Heart right ventricle (tissue), 16 donors: ENCODE results near the gene MYO7B. TPM values are rescaled to one million over a fixed set of nuclear protein-coding genes. Genes with fewer than 3 reads are reported as not detected.

ENCODE experiments used
- ATAC-seq, 8 donors: fragments of 200-7000 bp; cut with Tn5 transposase; one replicate each; pipeline ENCODE4 v1.9.1; 2020; ENCODE audit warnings: mild to moderate bottlenecking in 8 of 8, moderate library complexity in 8 of 8, moderate number of reproducible peaks in 1 of 8
- DNase-seq, 2 donors: peaks; one replicate each; pipeline ENCODE4 v3.0.0-alpha.2; 2020
- H3K27ac ChIP-seq, 10 donors: fragments of 200-600 bp; sonication (generic) in 2 of 10; one replicate each; pipeline versions ENCODE4 v1.5.0 to v1.8.0; 2020 to 2022; ENCODE audit warnings: mild to moderate bottlenecking in 3 of 10
- H3K27me3 ChIP-seq, 7 donors: fragments of 200-600 bp; one replicate each; pipeline ENCODE4 v1.8.0; 2021 to 2022; ENCODE audit warnings: mild to moderate bottlenecking in 2 of 7
- H3K36me3 ChIP-seq, 9 donors: fragments of 200-600 bp; sonication (generic) in 1 of 9; one replicate each; pipeline versions ENCODE4 v1.5.0 to v1.8.0; 2020 to 2022; ENCODE audit warnings: mild to moderate bottlenecking in 2 of 9
- H3K4me1 ChIP-seq, 9 donors: fragments of 200-600 bp; sonication (generic) in 1 of 9; one replicate each; pipeline versions ENCODE4 v1.5.0 to v1.8.0; 2020 to 2022; ENCODE audit warnings: mild to moderate bottlenecking in 4 of 9
- H3K4me3 ChIP-seq, 10 donors: fragments of 200-600 bp; sonication (generic) in 2 of 10; one replicate each; pipeline versions ENCODE4 v1.5.0 to v1.8.0; 2020 to 2022; ENCODE audit warnings: mild to moderate bottlenecking in 7 of 10, moderate library complexity in 2 of 10
- H3K9me3 ChIP-seq, 11 donors: fragments of 200-600 bp in 10 of 11; sonication (generic) in 2 of 11; one replicate each; pipeline versions ENCODE4 v1.5.0 to v1.8.0; 2013 to 2022; ENCODE audit warnings: mild to moderate bottlenecking in 2 of 11, control low read depth in 1 of 11, moderate library complexity in 1 of 11
- CTCF ChIP-seq, 9 donors: fragments of 200-600 bp; sonication (generic) in 2 of 9; IDR thresholded peaks; one replicate each; pipeline versions ENCODE4 v1.5.0 to v1.8.0; 2021 to 2022; ENCODE audit warnings: antibody characterized with exemption in 9 of 9, mild to moderate bottlenecking in 5 of 9, moderate library complexity in 1 of 9
- WGBS, 2 donors: extraction: QIAGEN DNeasy Blood & Tissue Kit; methylation state at CpG; one replicate each; pipeline ENCODE4 v1.1.7; 2013; ENCODE audit warnings: inconsistent platforms in 1 of 2; 5-methylcytosine and 5-hydroxymethylcytosine counted together
- intact Hi-C, 10 donors: fragments of 100-400 bp; cut with DNase I; formaldehyde crosslinking; loops; one replicate each; pipeline versions ENCODE4 v1.11.1 to v1.14.2; 2022
- polyA plus RNA-seq, 2 donors: library from polyadenylated mRNA; stranded (reverse); fragments of 200-250 nt; gene quantifications; one replicate each; pipeline ENCODE4 v1.2.3, GENCODE V29; 2013
- total RNA-seq, 10 donors: library from RNA; stranded (reverse); fragmentation: NEBNext Ultra II Directional in 3 of 10; extraction: Animal tissue kit (Norgen Biotek cat#: 25700) in 3 of 10; gene quantifications; one replicate each; pipeline versions ENCODE4 v1.2.1 to v1.2.4, GENCODE V29; 2021 to 2023
- donor health status: Arrhythmogenic right ventricular cardiomyopathy.
- donor health status: ischemic (EF 13 %, LVEDD 7.1; RV severe dilation, severe dysfunction).
- donor health status: healthy with polysubstance abuse.
- donor health status: DM: no; HTN: yes; CAD: no.
- donor health status: DM: no; HTN: no; CAD: no.
- donor health status: ischemic (EF 25% LVEDD 6.9; RV normal size, moderate dysfunction).
- donor health status: ischemic (EF 25% LVEDD 5.7; RV mildly dilated, moderate dysfunction).
- donor health status: healthy.
- donor health status: DM: yes; HTN: yes; CAD: no.
- donor health status: Ischemic cardiomyopathy.
- donor health status: ischemic (EF 35%, LVEDD 5.7; RV mildly dilated, moderate dysfunction).
- donor health status: nonischemic (EF 11% LVEDD 7.7; RV severe dilation, severe dysfunction).
- donor health status: DM: yes; HTN: yes; CAD: no.
- donor health status: PGD.
- donor health status: ischemic (EF 29% LVEDD 5.4; RV normal size, mild dysfunction).
- donor health status: nonischemic (EF 23%, LVEDD 6.1; RV moderate dilation, normal function).

The MYO7B gene
- total and polyA plus RNA-seq, 12 donors = 0.42 to 2.3 (median 0.90) TPM

- no peak for DNase-seq
- intact Hi-C loops = loop anchor here in 7 of 10 donors (2.0 to 10.0 kb wide), 5 partner anchors 52 to 107 kb away; partner anchors contain the start of gene GPR17 (in 1 of the 7)
- no peaks in the 10 kb centered on the region for H3K9me3 ChIP-seq
- H3K4me1 ChIP-seq = peaks cover 0 to 4% (median 0%) of the 10 kb centered on the region in 9 donors
- no peaks in the 10 kb centered on the region for H3K36me3 ChIP-seq
- no peaks in the 10 kb centered on the region for H3K27me3 ChIP-seq
- WGBS, 2 donors = 92 to 93% methylated on average over 5 of the region's 5 CpGs
- H3K4me3 ChIP-seq = no peak overlapping the region
- no peak for ATAC-seq
- no peak overlapping the region for H3K27ac ChIP-seq
- TF ChIP-seq CTCF (IDR thresholded peaks at IDR 0.05) = no peak
Observed at GRCh38 chr2:127589841-127590240, 54.4 kb downstream of the MYO7B start.

GRCh38 chr2:127590386-127591190, 55.1 kb downstream of the MYO7B start:
- DNase-seq = no peak

GRCh38 chr2:127591221-127591923, 55.9 kb downstream of the MYO7B start:
- DNase-seq = peak; percentile 57 to 65
- H3K9me3 ChIP-seq = peaks cover 0 to 5% (median 0%) of the 10 kb centered on the region in 11 donors

More at GRCh38 chr2:127590386-127591190, 55.1 kb downstream of the MYO7B start:
- 92 to 95% methylated on average over 8 of the region's 8 CpGs for WGBS, 2 donors
- peaks cover 0 to 4% (median 0%) of the 10 kb centered on the region in 9 donors for H3K4me1 ChIP-seq
- H3K9me3 ChIP-seq = peaks cover 0 to 4% (median 0%) of the 10 kb centered on the region in 11 donors
- no peak for TF ChIP-seq CTCF (IDR thresholded peaks at IDR 0.05)
- H3K27me3 ChIP-seq = no peaks in the 10 kb centered on the region
- ATAC-seq = no peak
- intact Hi-C loops = loop anchor here in 7 of 10 donors (1.0 to 10.0 kb wide), 6 partner anchors 52 to 107 kb away; partner anchors contain the start of gene GPR17 (in 1 of the 7)
- no peak overlapping the region for H3K4me3 ChIP-seq
- H3K36me3 ChIP-seq = no peaks in the 10 kb centered on the region
- H3K27ac ChIP-seq = no peak overlapping the region

More at GRCh38 chr2:127591221-127591923, 55.9 kb downstream of the MYO7B start:
- H3K4me1 ChIP-seq = peaks cover 0 to 4% (median 0%) of the 10 kb centered on the region in 9 donors
- peak; percentile 91 to 97 (median 95) for TF ChIP-seq CTCF (IDR thresholded peaks at IDR 0.05)
- intact Hi-C loops = loop anchor here in 7 of 10 donors (1.0 to 10.0 kb wide), 6 partner anchors 51 to 106 kb away; partner anchors contain the start of gene GPR17 (in 1 of the 7)
- no peaks in the 10 kb centered on the region for H3K36me3 ChIP-seq
- no peak overlapping the region for H3K27ac ChIP-seq
- H3K4me3 ChIP-seq = no peak overlapping the region
- WGBS, 2 donors = 47 to 48% methylated on average over 10 of the region's 10 CpGs
- ATAC-seq = peak; percentile 74 to 94 (median 87)
- no peaks in the 10 kb centered on the region for H3K27me3 ChIP-seq
